AG08396 (cell line): ENCODE measurements around the gene LIMS1.
"Not testable (repeated sequence)": the region's sequence is repeated elsewhere in the genome, so short reads cannot be mapped to it uniquely, and the experiment has no call there.

Experiments used
- DNase-seq: peaks from one replicate; pipeline ENCODE4 v3.0.0; 2012; ENCODE audit warnings: low spot score, mixed read lengths

Gene LIMS1

DNA sequence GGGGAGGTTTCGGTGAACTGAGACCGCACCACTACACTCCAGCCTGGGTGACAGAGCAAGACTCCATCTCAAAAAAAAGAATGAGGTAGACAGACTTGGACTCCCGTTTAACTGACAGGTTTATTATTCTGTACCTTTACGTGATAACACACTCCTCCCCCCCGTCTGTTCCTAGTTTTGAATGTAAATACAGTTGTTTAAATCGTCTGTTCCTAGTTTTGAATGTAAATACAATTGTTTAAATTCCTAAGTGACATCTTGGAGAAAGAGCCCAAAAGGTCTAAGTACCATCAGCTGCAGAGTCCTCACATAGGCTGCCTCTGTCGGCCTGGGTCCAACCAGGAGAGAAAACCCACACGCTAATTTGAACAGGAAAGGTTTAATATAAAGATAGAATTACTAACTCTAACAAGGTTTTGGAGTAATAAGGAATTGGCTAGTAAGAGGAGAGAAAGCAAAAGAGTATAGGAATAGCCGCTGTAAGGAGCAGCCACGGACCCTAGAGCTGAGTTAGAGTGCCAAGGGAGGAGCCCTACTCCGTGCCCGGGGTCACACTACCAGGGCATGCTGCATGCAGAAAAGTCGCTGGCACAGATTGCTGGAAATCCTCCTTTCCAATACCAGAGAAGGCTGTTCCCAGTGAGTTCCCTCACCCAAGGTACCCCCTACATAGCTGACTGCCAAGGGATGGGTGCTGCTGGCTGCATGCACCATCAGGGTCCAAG is 101.5 kb downstream of the LIMS1 start:
- no peak for DNase-seq

DNA sequence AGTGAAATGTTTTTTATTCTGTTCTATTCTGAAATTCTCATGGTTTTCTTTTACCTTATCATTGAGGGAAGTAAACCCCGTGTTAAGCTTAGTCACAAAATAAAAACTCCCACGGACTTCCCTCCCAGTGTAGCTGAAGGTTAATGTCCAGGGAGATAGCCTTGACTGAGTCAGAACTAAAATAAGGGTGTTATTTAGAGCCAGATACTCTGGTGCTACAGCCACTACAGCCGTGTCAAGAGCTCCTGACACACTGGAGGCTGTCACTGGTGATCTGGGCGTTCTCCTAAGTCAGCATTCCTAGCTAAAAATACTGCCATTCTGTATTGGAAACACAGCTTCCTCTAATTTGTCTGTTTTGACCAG is 103.0 kb downstream of the LIMS1 start:
- peak; percentile 51 for DNase-seq

GRCh38 chr2:108640731-108641130 is 106.5 kb downstream of the LIMS1 start:
- DNase-seq = peak; percentile 72

DNA sequence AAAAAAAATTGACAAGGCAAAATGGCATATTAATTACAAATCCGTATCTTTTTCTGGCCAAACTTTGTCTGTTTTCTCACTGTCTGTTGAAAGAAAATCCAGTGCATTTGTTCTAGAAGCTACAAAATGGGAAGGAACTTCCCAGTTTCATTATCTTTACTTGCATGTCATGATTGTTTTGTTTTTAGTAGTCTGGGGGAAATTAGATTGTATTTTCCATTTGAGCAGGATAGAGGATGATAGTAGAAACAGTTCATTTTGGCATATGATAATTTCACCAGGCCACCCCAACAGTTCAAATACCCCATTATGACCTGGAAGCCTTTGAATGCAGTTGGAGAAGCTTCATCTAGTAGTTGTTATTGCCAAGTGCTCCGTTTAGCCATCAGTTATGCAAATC is 107.5 kb downstream of the LIMS1 start:
- no peak for DNase-seq

DNA sequence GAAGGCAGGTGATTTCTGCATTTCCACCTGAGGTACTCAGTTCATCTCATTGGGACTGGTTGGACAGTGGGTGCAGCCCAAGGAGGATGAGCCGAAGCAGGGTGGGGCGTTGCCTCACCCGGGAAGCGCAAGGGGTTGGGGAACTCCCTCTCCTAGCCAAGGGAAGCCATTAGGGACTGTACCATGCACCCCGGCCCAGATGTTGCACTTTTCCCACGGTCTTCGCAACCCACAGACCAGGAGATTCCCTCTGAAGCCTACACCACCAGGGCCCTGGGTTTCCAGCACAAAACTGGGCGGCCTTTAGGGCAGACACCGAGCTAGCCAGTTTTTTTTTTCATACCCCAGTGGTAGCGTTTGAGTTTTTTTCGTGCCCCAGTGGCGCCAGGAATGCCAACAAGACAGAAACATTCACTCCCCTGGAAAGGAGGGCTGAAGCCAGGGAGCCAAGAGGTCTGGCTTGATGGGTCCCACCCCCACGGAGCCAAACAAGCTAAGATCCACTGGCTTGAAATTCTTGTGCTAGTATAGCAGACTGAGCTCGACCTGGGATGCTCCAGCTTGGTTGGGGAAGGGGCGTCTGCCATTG is 109.1 kb downstream of the LIMS1 start:
- no peak for DNase-seq

DNA sequence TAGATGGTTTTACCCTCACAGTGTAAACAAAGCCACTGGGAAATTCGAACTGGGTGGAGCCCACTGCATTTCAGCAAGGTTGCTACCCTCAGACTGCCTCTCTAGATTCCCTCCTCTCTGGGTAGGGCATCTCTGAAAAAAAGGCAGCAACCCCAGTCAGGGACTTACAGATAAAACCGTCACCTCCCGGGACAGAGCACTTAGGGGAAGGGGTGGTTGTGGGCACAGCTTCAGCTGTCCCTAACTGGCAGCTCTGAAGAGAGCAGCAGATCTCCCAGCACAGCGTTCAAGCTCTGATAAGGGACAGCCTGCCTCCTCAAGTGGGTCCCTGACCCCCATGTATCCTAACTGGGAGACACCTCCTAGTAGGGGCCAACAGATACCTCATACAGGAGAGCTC is 109.6 kb downstream of the LIMS1 start:
- not testable (repeated sequence) for DNase-seq

DNA sequence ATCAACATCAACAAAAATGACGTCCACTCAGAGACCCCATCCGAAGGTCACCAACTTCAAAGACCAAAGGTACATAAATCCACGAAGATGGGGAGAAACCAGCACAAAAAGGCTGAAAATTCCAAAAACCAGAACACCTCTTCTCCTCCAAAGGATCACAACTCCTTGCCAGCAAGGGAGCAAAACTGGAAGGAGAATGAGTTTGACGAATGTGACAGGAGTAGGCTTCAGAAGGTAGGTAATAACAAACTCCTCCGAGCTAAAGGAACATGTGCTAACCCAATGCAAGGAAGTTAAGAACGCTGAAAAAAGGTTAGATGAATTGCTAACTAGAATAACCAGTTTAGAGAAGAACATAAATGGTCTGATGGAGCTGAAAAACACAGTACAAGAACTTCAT is 110.2 kb downstream of the LIMS1 start:
- not testable (repeated sequence) for DNase-seq

- DNase-seq = not testable (repeated sequence)
Observed at GRCh38 chr2:108648796-108649195, 114.5 kb downstream of the LIMS1 start.

DNA sequence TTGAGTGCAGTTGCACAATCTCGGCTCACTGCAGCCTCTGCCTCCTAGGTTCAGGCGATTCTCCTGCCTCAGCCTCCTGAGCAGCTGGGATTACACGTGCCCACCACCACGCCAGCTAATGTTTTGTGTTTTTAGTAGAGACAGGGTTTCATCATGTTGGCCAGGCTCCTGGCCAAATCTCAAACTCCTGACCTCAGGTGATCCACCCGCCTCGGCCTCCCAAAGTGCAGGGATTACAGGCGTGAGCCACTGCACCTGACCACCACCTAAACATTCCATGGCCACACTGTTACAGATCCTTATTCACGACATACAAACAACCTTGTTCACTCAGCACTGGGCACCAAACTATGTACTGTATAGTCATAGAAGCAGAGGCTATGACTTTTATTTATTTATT is 116.2 kb downstream of the LIMS1 start:
- not testable (repeated sequence) for DNase-seq

- not testable (repeated sequence) for DNase-seq
Observed at GRCh38 chr2:108651468-108651867, 117.2 kb downstream of the LIMS1 start.

GRCh38 chr2:108652187-108652931 is 118.1 kb downstream of the LIMS1 start:
- not testable (repeated sequence) for DNase-seq

DNA sequence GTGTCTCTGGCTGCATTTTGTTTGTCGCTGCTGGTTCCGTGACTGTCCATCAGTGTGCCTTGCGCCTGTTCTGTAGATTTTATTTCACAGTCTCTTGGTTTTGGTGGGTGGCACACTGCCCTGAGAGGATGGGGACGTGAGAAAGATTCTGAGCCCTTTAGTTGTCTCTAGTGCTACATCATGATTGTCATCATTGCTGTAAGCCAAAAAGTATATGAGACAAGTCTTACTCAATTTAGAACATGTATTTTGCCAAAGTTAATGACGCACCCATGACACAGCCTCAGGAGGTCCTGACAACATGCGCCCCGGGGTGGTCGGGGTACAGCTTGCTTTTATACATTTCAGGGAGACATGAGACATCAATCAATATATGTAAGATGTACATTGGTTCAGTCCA is 119.2 kb downstream of the LIMS1 start:
- DNase-seq = not testable (repeated sequence)

- DNase-seq = not testable (repeated sequence)
Observed at GRCh38 chr2:108653849-108654248, 119.6 kb downstream of the LIMS1 start.

DNA sequence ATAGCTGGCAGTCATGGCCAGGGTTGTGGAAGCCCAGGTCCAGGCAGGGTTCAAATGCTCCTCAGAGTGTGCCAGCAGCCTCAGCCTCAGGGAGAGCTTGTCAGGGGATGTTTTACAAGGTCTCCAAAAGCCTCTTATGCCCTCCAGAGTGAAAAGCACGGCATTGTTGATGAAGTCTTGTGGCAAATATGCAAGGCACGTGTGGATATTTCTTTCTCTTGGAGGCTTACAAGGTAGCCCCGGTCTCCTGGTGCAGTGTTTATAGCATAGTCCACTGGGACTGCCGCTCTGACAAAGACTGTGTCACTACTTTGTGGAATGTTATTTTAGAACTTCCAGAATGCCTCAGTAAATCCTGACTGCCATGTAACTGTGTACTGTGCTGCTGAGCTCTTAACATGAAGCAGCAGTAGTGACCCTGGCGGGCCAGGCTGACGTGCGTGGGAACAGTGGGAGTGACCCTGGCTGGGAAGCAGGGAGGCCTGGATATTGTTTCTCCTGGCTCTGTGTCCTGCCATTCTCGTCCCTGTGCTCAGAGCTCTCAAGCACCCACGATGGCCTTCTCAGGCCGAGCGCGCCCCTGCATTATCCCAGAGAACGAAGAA is 120.4 kb downstream of the LIMS1 start:
- DNase-seq = not testable (repeated sequence)

DNA sequence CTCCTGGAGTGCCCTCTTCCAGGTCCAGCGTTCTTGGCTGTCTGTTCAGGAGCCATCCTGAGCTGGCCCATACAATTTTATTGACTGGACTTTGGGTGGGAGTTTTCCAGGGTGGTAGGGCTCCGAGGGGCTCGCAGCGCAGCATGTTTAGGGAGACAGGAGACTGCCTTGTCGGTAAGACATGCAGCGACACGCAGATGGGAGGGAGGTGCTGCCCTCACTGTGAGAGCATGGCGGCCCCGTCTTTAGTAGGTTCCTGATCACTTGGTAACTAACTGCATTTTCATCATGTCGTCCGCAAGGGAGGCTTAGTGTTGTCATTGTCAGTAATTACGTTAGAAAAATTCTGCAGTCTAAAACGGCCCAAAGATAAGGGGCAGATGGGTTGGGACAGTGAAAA is 121.0 kb downstream of the LIMS1 start:
- DNase-seq = not testable (repeated sequence)

DNA sequence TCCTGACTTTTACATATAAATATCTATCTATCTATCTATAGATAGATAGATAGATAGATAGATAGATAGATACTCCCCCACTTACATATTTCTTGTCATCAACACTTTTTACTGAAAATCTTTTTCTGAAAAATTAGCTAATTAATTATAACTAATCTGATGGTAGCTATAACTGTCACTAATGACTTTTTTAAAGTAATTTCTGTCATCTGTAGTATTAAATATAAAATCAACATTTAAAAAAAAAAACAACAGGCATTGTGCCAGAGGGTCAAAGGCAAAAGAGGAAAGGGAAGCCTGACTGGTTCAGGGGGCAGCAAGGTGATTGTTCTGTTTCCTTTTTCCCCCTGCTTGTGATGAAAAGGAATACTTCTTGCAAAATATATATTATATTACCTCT is 122.0 kb downstream of the LIMS1 start:
- DNase-seq = not testable (repeated sequence)

GRCh38 chr2:108657517-108657916 is 123.2 kb downstream of the LIMS1 start:
- DNase-seq = not testable (repeated sequence)

DNA sequence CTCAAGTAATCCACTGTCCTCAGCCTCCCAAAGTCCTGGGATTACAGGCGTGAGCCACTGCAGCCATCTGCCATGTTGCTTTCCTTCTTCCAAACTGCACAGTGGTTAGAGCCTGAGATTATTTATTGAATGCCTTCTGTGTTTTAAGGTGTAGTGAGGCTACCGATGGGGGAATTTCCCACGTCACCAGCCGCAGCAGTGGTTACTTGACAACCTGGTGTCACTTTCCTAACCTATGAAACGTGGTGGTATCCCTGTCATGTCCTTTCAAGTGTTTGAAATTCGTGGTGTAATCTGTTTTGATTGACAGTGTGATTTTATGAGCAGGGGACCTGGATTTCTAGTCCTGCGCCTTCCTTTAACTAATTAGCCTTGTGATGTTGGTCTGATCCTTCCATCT is 124.3 kb downstream of the LIMS1 start:
- DNase-seq = not testable (repeated sequence)

GRCh38 chr2:108661493-108661892 is 127.2 kb downstream of the LIMS1 start:
- not testable (repeated sequence) for DNase-seq

DNA sequence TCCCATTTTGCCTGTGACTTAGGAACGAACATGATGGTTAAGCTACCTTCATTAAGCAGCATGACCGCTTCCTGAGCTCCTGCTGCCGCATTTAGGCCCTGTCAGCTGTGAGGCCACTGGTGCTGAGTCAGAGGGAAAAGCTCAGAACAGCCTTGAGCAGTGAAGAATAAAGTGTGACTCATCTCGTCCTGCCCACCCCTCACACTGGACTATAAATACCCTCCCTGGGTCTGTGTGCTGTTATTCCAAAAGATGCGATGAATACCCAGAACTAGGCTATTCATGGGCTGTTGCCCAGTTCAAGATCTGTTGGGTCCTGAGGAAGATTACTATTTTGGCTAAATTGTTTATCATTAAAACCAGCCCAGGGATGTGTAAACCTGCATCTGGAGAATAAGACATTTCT is 127.9 kb downstream of the LIMS1 start:
- not testable (repeated sequence) for DNase-seq

DNA sequence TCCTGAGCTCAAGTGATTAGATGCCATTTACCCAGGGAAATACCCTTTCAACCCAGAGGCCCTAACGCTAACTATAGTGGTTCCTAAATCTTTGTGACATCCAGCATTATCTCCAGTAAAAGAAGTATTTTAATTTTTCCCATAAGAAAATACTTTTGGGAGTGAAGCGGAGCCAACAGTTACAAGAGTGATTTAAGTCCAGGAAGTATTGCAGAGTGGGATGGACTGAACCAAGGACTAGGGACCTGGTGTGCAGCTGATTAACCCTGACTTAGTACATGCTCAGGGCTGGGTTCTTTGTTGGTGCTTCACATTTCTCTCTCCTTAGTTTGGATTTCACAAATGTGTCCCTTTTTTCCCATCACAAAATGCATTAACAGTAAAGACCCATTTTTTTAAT is 129.1 kb downstream of the LIMS1 start:
- DNase-seq = not testable (repeated sequence)

- DNase-seq = not testable (repeated sequence)
Observed at GRCh38 chr2:108664089-108664488, 129.8 kb downstream of the LIMS1 start.

DNA sequence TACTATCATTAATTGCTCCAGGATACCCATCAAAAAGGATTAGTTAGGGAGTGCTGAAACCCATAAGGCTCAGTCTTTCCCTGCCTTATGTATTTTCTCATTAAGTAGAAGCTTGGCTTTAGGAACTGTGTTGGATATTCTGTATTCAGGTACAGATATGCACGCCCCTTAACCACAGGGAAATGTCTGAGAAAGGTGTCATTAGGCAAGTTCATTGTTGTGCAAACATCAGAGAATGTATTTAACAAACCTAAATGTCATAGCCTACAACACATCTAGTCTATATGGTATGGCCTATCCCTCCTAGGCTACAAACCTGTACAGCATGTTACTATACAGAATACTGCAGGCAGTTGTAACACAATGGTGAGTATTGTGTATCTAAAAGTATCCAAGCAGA is 130.7 kb downstream of the LIMS1 start:
- DNase-seq = not testable (repeated sequence)
